ENCODE data around the gene MAGEA9B.
"Not testable (repeated sequence)": the region's sequence is repeated elsewhere in the genome, so short reads cannot be mapped to it uniquely, and the experiment has no call there.

The MAGEA9B gene

GRCh38 chrX:149573456-149573855, 13.8 kb downstream of the MAGEA9B start:
- not testable (repeated sequence) for H3K4me3 ChIP-seq (ENCODE audit: low read length)

GRCh38 chrX:149572743-149573142, 14.5 kb downstream of the MAGEA9B start:
- TF ChIP-seq ZNF274 (IDR thresholded peaks at IDR 0.05; ENCODE audit: low read depth, low read length) = no peak
- H3K4me3 ChIP-seq (ENCODE audit: low read length) = no peak overlapping the region

- no peak for TF ChIP-seq ZNF274 (IDR thresholded peaks at IDR 0.05; ENCODE audit: low read depth, low read length)
- H3K4me3 ChIP-seq (ENCODE audit: low read length) = no peak overlapping the region
Observed at GRCh38 chrX:149571770-149572169, 15.5 kb downstream of the MAGEA9B start.

- no peak for TF ChIP-seq ZNF274 (IDR thresholded peaks at IDR 0.05; ENCODE audit: low read depth, low read length)
- no peak overlapping the region for H3K4me3 ChIP-seq (ENCODE audit: low read length)
Observed at GRCh38 chrX:149570668-149571067, 16.6 kb downstream of the MAGEA9B start.

- no peak for TF ChIP-seq ZNF274 (IDR thresholded peaks at IDR 0.05; ENCODE audit: low read depth, low read length)
- H3K4me3 ChIP-seq (ENCODE audit: low read length) = no peak overlapping the region
Observed at GRCh38 chrX:149569770-149570169, 17.5 kb downstream of the MAGEA9B start.

- no peak for TF ChIP-seq ZNF274 (IDR thresholded peaks at IDR 0.05; ENCODE audit: low read depth, low read length)
- H3K4me3 ChIP-seq (ENCODE audit: low read length) = no peak overlapping the region
Observed at GRCh38 chrX:149568701-149569296, 18.5 kb downstream of the MAGEA9B start.

GRCh38 chrX:149567621-149568417, 19.4 kb downstream of the MAGEA9B start:
- no peak overlapping the region for H3K4me3 ChIP-seq (ENCODE audit: low read length)
- no peak for TF ChIP-seq ZNF274 (IDR thresholded peaks at IDR 0.05; ENCODE audit: low read depth, low read length)

GRCh38 chrX:149563359-149563758, 23.9 kb downstream of the MAGEA9B start:
- TF ChIP-seq ZNF274 (IDR thresholded peaks at IDR 0.05; ENCODE audit: low read depth, low read length) = no peak
- no peak overlapping the region for H3K4me3 ChIP-seq (ENCODE audit: low read length)

GRCh38 chrX:149555251-149555650, 32.0 kb downstream of the MAGEA9B start:
- not testable (repeated sequence) for H3K4me3 ChIP-seq (ENCODE audit: low read length)

- H3K4me3 ChIP-seq (ENCODE audit: low read length) = not testable (repeated sequence)
Observed at GRCh38 chrX:149551939-149552248, 35.4 kb downstream of the MAGEA9B start.

- H3K4me3 ChIP-seq (ENCODE audit: low read length) = not testable (repeated sequence)
Observed at GRCh38 chrX:149551245-149551938, 35.9 kb downstream of the MAGEA9B start.

- not testable (repeated sequence) for H3K4me3 ChIP-seq (ENCODE audit: low read length)
Observed at GRCh38 chrX:149550454-149550853, 36.8 kb downstream of the MAGEA9B start.

- not testable (repeated sequence) for H3K4me3 ChIP-seq (ENCODE audit: low read length)
Observed at GRCh38 chrX:149549701-149550100, 37.6 kb downstream of the MAGEA9B start, which contains the start of gene HSFX3. HSFX3 (minus strand) TSS chrX:149549924; CDS start chrX:149549852, 72 bp downstream.

GRCh38 chrX:149547782-149548181, 39.5 kb downstream of the MAGEA9B start:
- H3K4me3 ChIP-seq (ENCODE audit: low read length) = not testable (repeated sequence)

- not testable (repeated sequence) for H3K4me3 ChIP-seq (ENCODE audit: low read length)
Observed at GRCh38 chrX:149546962-149547361, 40.3 kb downstream of the MAGEA9B start.

- H3K4me3 ChIP-seq (ENCODE audit: low read length) = not testable (repeated sequence)
Observed at GRCh38 chrX:149545545-149546543, 41.4 kb downstream of the MAGEA9B start.
